Natural killer cell treated with Interleukin-12 subunit alpha and Interleukin-12 subunit beta and Interleukin-15 and Interleukin-18, amount 100 ng/mL, for 72 hours (primary cell): Measurements from ENCODE around the gene ATP1A4. TPM values are rescaled to one million over a fixed set of nuclear protein-coding genes. Genes with fewer than 3 reads are reported as not detected.

ENCODE experiments used
- ATAC-seq, 2 donors: fragments of 150-1000 bp; cut with Tn5 transposase in 1 of 2; sonication (Bioruptor Pico), chemical (Tn5 transposase) in 1 of 2; 2 replicates each; pipeline ENCODE4 v1.10.0; 2021
- DNase-seq: peaks from one replicate; pipeline ENCODE4 v3.0.0; 2022; ENCODE audit warnings: low spot score
- H3K27ac Mint-ChIP-seq, 2 donors: 1 replicate in 1 of 2; 2 replicates in 1 of 2; pipeline ENCODE4 v1.8.0; 2022; ENCODE audit warnings: mixed read lengths in 2 of 2, mild to moderate bottlenecking in 1 of 2, moderate library complexity in 1 of 2
- H3K27me3 Mint-ChIP-seq, 2 donors: 1 replicate in 1 of 2; 2 replicates in 1 of 2; pipeline ENCODE4 v1.8.0; 2022; ENCODE audit warnings: mixed read lengths in 2 of 2
- H3K36me3 Mint-ChIP-seq: one replicate; pipeline ENCODE4 v1.8.0; 2022; ENCODE audit warnings: mixed read lengths
- H3K4me1 Mint-ChIP-seq, 2 donors: 1 replicate in 1 of 2; 2 replicates in 1 of 2; pipeline ENCODE4 v1.8.0; 2022; ENCODE audit warnings: low read depth in 2 of 2, mixed read lengths in 2 of 2, mild to moderate bottlenecking in 1 of 2
- H3K4me3 Mint-ChIP-seq: one replicate; pipeline ENCODE4 v1.8.0; 2022; ENCODE audit warnings: mixed read lengths
- H3K9me3 Mint-ChIP-seq: 2 replicates; pipeline ENCODE4 v1.8.0; 2022; ENCODE audit warnings: mixed read lengths
- total RNA-seq, 2 donors: library from RNA; stranded (reverse); gene quantifications; one replicate each; pipeline ENCODE4 v1.2.3, GENCODE V29; 2022

ATP1A4 gene
- total RNA-seq, 2 donors from 2014 or later: not detected

DNA sequence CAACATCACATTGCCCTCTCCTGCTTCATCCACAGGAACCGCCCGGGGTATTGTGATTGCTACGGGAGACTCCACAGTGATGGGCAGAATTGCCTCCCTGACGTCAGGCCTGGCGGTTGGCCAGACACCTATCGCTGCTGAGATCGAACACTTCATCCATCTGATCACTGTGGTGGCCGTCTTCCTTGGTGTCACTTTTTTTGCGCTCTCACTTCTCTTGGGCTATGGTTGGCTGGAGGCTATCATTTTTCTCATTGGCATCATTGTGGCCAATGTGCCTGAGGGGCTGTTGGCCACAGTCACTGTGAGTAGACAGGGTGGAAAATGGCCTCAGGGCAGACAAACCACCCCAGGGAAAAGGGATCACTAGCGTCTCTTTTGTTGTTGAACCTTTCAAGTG is 12.7 kb downstream of the ATP1A4 start:
- DNase-seq (no peak), ATAC-seq (no peak)
- H3K9me3 Mint-ChIP-seq: no peaks in the 10 kb centered on the region
- peaks cover 14 to 30% of the 10 kb centered on the region in 2 donors for H3K4me1 Mint-ChIP-seq
- H3K36me3 Mint-ChIP-seq: no peaks in the 10 kb centered on the region
- H3K4me3 Mint-ChIP-seq: no peak overlapping the region
- H3K27me3 Mint-ChIP-seq: peaks cover 22 to 71% of the 10 kb centered on the region in 2 donors
- no peak overlapping the region for H3K27ac Mint-ChIP-seq

GRCh38 chr1:160166166-160166868 is 14.9 kb downstream of the ATP1A4 start:
- H3K4me1 Mint-ChIP-seq: peaks cover 23 to 39% of the 10 kb centered on the region in 2 donors
- no peak overlapping the region for H3K4me3 Mint-ChIP-seq
- H3K36me3 Mint-ChIP-seq: no peaks in the 10 kb centered on the region
- peaks cover 25 to 65% of the 10 kb centered on the region in 2 donors for H3K27me3 Mint-ChIP-seq
- ATAC-seq (peak; percentile 37 to 49), DNase-seq (no peak)
- no peaks in the 10 kb centered on the region for H3K9me3 Mint-ChIP-seq
- H3K27ac Mint-ChIP-seq: no peak overlapping the region

DNA sequence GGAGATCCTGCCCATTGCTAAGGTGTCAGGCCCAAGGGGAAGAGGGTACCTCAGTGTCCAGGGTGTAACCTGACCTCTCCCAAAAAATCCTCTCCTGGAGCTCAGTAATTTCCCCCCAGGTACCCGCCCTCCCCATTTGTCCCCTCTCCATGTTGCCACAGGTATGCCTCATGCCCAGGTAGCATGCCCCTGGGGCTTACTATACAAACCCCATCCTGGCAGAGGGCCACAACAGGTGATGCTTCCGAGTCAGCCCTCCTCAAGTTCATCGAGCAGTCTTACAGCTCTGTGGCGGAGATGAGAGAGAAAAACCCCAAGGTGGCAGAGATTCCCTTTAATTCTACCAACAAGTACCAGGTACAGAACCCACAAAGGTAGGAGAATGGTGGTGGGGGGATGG is 15.7 kb downstream of the ATP1A4 start:
- no peak for ATAC-seq
- no peak overlapping the region for H3K4me3 Mint-ChIP-seq
- H3K27me3 Mint-ChIP-seq: peaks cover 23 to 64% of the 10 kb centered on the region in 2 donors
- no peaks in the 10 kb centered on the region for H3K9me3 Mint-ChIP-seq
- peaks cover 23 to 39% of the 10 kb centered on the region in 2 donors for H3K4me1 Mint-ChIP-seq
- H3K27ac Mint-ChIP-seq: no peak overlapping the region
- H3K36me3 Mint-ChIP-seq: no peaks in the 10 kb centered on the region
- no peak for DNase-seq

- DNase-seq (no peak), ATAC-seq (no peak)
- Mint-ChIP-seq H3K27ac (no peak overlapping the region), H3K9me3 (no peaks in the 10 kb centered on the region), H3K4me3 (no peak overlapping the region), H3K4me1 (peaks cover 23 to 39% of the 10 kb centered on the region in 2 donors), H3K36me3 (no peaks in the 10 kb centered on the region), H3K27me3 (peaks cover 26 to 69% of the 10 kb centered on the region in 2 donors)
Measured at GRCh38 chr1:160167580-160167979, 16.2 kb downstream of the ATP1A4 start.

DNA sequence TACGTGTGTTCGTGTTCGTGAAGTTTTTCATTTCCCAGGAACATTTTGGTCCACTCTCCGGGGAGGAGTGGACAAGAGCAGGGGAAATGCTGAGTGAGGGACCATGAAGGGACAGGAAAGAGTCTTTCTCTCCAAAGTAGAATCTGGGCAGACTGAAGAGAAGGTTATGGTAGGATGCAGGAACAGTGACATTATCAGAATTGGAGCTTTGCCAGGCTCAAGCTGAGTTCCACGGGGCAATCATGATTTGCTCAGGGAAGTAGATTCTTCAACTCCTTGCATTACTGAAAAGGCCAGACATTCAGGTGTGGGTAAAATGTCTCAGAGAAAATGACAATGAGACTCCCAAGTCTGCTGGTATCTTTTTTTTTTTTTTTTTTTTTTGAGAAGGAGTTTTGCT is 16.6 kb downstream of the ATP1A4 start:
- Mint-ChIP-seq H3K4me1 (peaks cover 23 to 39% of the 10 kb centered on the region in 2 donors), H3K36me3 (no peaks in the 10 kb centered on the region), H3K9me3 (no peaks in the 10 kb centered on the region), H3K27me3 (peaks cover 30 to 72% of the 10 kb centered on the region in 2 donors), H3K27ac (no peak overlapping the region), H3K4me3 (no peak overlapping the region)
- ATAC-seq (no peak), DNase-seq (no peak)

- Mint-ChIP-seq H3K4me1 (peaks cover 23 to 36% of the 10 kb centered on the region in 2 donors), H3K27ac (peak overlapping the region in 1 of 2 donors; percentile 17), H3K9me3 (no peaks in the 10 kb centered on the region), H3K27me3 (peaks cover 33 to 72% of the 10 kb centered on the region in 2 donors), H3K36me3 (no peaks in the 10 kb centered on the region), H3K4me3 (peak overlapping the region; percentile 23)
- no peak for DNase-seq
- ATAC-seq: no peak
Measured at GRCh38 chr1:160168609-160169369, 17.4 kb downstream of the ATP1A4 start.

GRCh38 chr1:160169553-160170399 is 18.4 kb downstream of the ATP1A4 start:
- Mint-ChIP-seq H3K27me3 (peaks cover 30 to 66% of the 10 kb centered on the region in 2 donors), H3K9me3 (no peaks in the 10 kb centered on the region), H3K36me3 (no peaks in the 10 kb centered on the region), H3K4me1 (peaks cover 23 to 30% of the 10 kb centered on the region in 2 donors), H3K27ac (peak overlapping the region; percentile 17 to 34), H3K4me3 (peak overlapping the region; percentile 23)
- peak; percentile 83 to 85 for ATAC-seq
- no peak for DNase-seq

DNA sequence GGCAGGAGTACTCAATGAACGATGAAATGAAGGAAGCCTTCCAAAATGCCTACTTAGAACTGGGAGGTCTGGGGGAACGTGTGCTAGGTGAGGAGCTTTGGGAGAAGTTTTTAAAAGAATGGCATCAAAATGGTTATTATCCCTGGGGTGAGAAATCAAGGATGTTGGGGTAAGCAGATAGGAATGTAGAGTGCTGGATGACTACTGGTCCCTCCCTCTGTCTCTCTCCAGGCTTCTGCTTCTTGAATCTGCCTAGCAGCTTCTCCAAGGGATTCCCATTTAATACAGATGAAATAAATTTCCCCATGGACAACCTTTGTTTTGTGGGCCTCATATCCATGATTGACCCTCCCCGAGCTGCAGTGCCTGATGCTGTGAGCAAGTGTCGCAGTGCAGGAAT is 20.0 kb downstream of the ATP1A4 start:
- no peak overlapping the region for H3K4me3 Mint-ChIP-seq
- no peak overlapping the region for H3K27ac Mint-ChIP-seq
- H3K4me1 Mint-ChIP-seq: peaks cover 17 to 24% of the 10 kb centered on the region in 2 donors
- DNase-seq: no peak
- no peaks in the 10 kb centered on the region for H3K36me3 Mint-ChIP-seq
- no peak for ATAC-seq
- H3K27me3 Mint-ChIP-seq: peaks cover 28 to 52% of the 10 kb centered on the region in 2 donors
- H3K9me3 Mint-ChIP-seq: no peaks in the 10 kb centered on the region

GRCh38 chr1:160171980-160172379 is 20.6 kb downstream of the ATP1A4 start:
- ATAC-seq (no peak), DNase-seq (no peak)
- Mint-ChIP-seq H3K9me3 (no peaks in the 10 kb centered on the region), H3K36me3 (no peaks in the 10 kb centered on the region), H3K27me3 (peaks cover 24 to 46% of the 10 kb centered on the region in 2 donors), H3K4me3 (no peak overlapping the region), H3K4me1 (peaks cover 12 to 18% of the 10 kb centered on the region in 2 donors), H3K27ac (no peak overlapping the region)

- ATAC-seq (no peak), DNase-seq (no peak)
- Mint-ChIP-seq H3K27ac (no peak overlapping the region), H3K4me1 (no peaks in the 10 kb centered on the region), H3K36me3 (no peaks in the 10 kb centered on the region), H3K9me3 (no peaks in the 10 kb centered on the region), H3K27me3 (peaks cover 20 to 47% of the 10 kb centered on the region in 2 donors), H3K4me3 (no peak overlapping the region)
Measured at GRCh38 chr1:160177231-160177630, 25.8 kb downstream of the ATP1A4 start.

DNA sequence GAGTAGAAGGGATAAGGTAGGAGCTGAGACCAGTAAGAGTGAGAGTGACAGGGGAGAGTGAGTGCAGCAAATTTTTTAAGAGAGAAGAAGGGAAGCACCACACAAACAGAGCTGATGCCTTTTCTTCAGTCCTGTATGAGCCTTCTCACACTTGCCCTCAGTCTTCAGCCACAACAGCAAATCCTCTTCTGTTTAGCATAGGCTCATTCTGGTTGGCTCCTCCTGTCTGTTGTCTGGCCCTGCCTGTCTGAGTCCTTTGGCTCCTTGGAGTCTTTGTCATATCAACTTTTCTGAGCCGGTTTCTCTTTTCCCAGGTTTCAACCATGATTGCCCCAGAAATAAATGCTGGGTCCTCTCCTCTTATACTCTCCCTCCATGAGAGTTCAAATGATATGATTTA is 26.3 kb downstream of the ATP1A4 start:
- H3K4me1 Mint-ChIP-seq: no peaks in the 10 kb centered on the region
- H3K4me3 Mint-ChIP-seq: no peak overlapping the region
- peaks cover 17 to 43% of the 10 kb centered on the region in 2 donors for H3K27me3 Mint-ChIP-seq
- H3K27ac Mint-ChIP-seq: no peak overlapping the region
- DNase-seq (no peak), ATAC-seq (no peak)
- H3K9me3 Mint-ChIP-seq: no peaks in the 10 kb centered on the region
- no peaks in the 10 kb centered on the region for H3K36me3 Mint-ChIP-seq

DNA sequence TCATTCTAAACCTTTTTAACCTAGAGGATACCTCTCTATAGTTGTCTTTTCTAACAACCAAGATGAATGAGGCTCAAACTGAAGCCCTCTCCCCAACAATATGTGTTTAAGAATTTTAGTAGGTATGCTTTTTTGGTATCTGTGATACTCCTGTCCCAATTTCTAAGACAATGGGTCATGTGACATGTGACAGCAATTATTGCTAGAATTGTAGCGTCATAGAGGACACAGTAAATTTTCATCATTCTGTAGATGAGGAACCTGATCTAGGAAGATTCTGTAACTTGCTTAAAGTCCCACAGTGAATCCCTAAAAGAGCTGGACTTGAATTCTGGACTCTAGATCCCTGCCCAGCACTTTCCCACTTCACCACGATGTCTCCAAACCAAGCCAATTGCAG is 27.3 kb downstream of the ATP1A4 start:
- Mint-ChIP-seq H3K4me3 (no peak overlapping the region), H3K27ac (no peak overlapping the region), H3K36me3 (no peaks in the 10 kb centered on the region), H3K9me3 (no peaks in the 10 kb centered on the region), H3K4me1 (no peaks in the 10 kb centered on the region), H3K27me3 (peaks cover 17 to 43% of the 10 kb centered on the region in 2 donors)
- no peak for DNase-seq
- ATAC-seq: no peak

GRCh38 chr1:160179336-160179735 is 27.9 kb downstream of the ATP1A4 start:
- Mint-ChIP-seq H3K9me3 (no peaks in the 10 kb centered on the region), H3K27me3 (peaks cover 15 to 40% of the 10 kb centered on the region in 2 donors), H3K4me3 (no peak overlapping the region), H3K4me1 (no peaks in the 10 kb centered on the region), H3K36me3 (no peaks in the 10 kb centered on the region), H3K27ac (no peak overlapping the region)
- ATAC-seq (no peak), DNase-seq (no peak)
